SU-DHL-6 (cell line): ENCODE results near the gene UBAC2.

Experiments
- H2AFZ ChIP-seq: fragments of 200-600 bp; sonication (generic); 2 replicates; pipeline ENCODE4 v1.6.1; 2014; ENCODE audit warnings: low read depth, mild to moderate bottlenecking, moderate library complexity, mixed read lengths, antibody characterized with exemption, low read length; ENCODE audit not compliant: severe bottlenecking
- H3F3A ChIP-seq: fragments of 200-600 bp; shearing (Covaris generic); 2 replicates; pipeline ENCODE4 v1.6.0; 2016; ENCODE audit warnings: antibody characterized with exemption, mild to moderate bottlenecking; ENCODE audit not compliant: insufficient read depth
- H3K27ac ChIP-seq: fragments of 200-600 bp; sonication (generic); 2 replicates; pipeline ENCODE4 v1.5.1; 2016; ENCODE audit warnings: low read depth, mild to moderate bottlenecking, low read length, moderate library complexity, mixed read lengths
- H3K27me3 ChIP-seq: fragments of 200-600 bp; sonication (generic), shearing (Covaris generic); 2 replicates; pipeline ENCODE4 v1.6.0; 2014; ENCODE audit warnings: mild to moderate bottlenecking, low read length
- H3K36me3 ChIP-seq: fragments of 200-600 bp; sonication (generic); 2 replicates; pipeline ENCODE4 v1.6.1; 2014; ENCODE audit warnings: mild to moderate bottlenecking, low read length, mixed read lengths
- H3K4me2 ChIP-seq: fragments of 300-600, 200-600 bp; shearing (Covaris generic), sonication (generic); 2 replicates; pipeline ENCODE4 v1.6.0; 2014; ENCODE audit warnings: low read length, low read depth, mild to moderate bottlenecking; ENCODE audit not compliant: poor library complexity, severe bottlenecking
- H3K4me3 ChIP-seq: fragments of 200-600 bp; sonication (generic); 2 replicates; pipeline ENCODE4 v1.5.1; 2014; ENCODE audit warnings: antibody characterized with exemption, low read length, mild to moderate bottlenecking, mixed read lengths; ENCODE audit not compliant: insufficient read depth, poor library complexity, severe bottlenecking
- H3K79me2 ChIP-seq: fragments of 200-600 bp; sonication (generic); 2 replicates; pipeline ENCODE4 v1.6.1; 2014; ENCODE audit warnings: mild to moderate bottlenecking, low read length, moderate library complexity; ENCODE audit not compliant: insufficient read depth
- H3K9ac ChIP-seq: fragments of 200-600 bp; sonication (generic); 2 replicates; pipeline ENCODE4 v1.7.0; 2014; ENCODE audit warnings: mild to moderate bottlenecking, low read length
- H3K9me2 ChIP-seq: fragments of 200-600 bp; sonication (generic); replicated peaks from 2 replicates; pipeline ENCODE4 v1.6.1; 2014; ENCODE audit warnings: low read length; ENCODE audit not compliant: insufficient read depth
- H3K9me3 ChIP-seq: fragments of 200-600 bp; sonication (generic); 2 replicates; pipeline ENCODE4 v1.6.1; 2014; ENCODE audit warnings: low read length, mixed read lengths; ENCODE audit not compliant: insufficient read depth
- H4K20me1 ChIP-seq: fragments of 200-600 bp; sonication (generic); 2 replicates; pipeline ENCODE4 v1.6.1; 2014; ENCODE audit warnings: low read depth, mild to moderate bottlenecking, antibody characterized with exemption, low read length, moderate library complexity, mixed read lengths
- EZH2phosphoT487 ChIP-seq: fragments of 200-600 bp; sonication (generic), shearing (Covaris generic); conservative IDR thresholded peaks from 2 replicates; pipeline ENCODE4 v1.6.1; 2018; ENCODE audit warnings: mild to moderate bottlenecking, antibody characterized with exemption, low read length, moderate library complexity, mixed read lengths
- TF ChIP-seq, protein P1 (sequence below): fragments of 200-600 bp; sonication (generic); IDR thresholded peaks from one replicate; pipeline ENCODE4 v1.5.1; 2017; ENCODE audit warnings: antibody characterized with exemption, mild to moderate bottlenecking, low read length, moderate library complexity; ENCODE audit not compliant: insufficient read depth, poor library complexity, severe bottlenecking

The UBAC2 gene

DNA sequence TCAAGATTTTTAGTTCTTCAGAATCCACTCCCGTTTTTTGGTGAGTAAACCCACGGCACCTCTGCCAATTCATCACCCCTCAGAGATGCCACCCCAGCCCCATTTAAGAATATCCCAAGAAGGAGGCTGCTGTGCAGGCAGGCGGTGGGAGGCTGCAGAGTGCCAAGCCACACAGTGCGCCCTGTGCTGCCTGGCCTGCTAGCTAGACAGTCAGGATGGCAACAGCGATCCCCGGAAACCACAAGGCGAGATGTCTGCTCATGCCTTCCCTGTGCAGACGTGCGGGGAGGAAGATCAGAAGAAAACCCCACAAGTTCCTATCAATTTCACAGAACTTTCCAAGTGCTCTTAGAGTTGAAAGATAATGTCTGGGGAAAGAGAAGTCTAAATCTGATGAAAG, 171.3 kb downstream of the UBAC2 start:
- Histone ChIP-seq H2AFZ (no peak overlapping the region), H3K27ac (no peak overlapping the region), H3K4me3 (no peak overlapping the region), H3K27me3 (no peaks in the 10 kb centered on the region), H3F3A (no peaks in the 10 kb centered on the region), H3K79me2 (no peaks in the 10 kb centered on the region), H3K9me2 (no peaks in the 10 kb centered on the region), H4K20me1 (no peaks in the 10 kb centered on the region), H3K4me2 (no peak overlapping the region), H3K9me3 (no peaks in the 10 kb centered on the region), H3K36me3 (no peaks in the 10 kb centered on the region; the same call in 1 of the 2 replicates), H3K9ac (no peak overlapping the region)
- TF ChIP-seq, protein P1, sequence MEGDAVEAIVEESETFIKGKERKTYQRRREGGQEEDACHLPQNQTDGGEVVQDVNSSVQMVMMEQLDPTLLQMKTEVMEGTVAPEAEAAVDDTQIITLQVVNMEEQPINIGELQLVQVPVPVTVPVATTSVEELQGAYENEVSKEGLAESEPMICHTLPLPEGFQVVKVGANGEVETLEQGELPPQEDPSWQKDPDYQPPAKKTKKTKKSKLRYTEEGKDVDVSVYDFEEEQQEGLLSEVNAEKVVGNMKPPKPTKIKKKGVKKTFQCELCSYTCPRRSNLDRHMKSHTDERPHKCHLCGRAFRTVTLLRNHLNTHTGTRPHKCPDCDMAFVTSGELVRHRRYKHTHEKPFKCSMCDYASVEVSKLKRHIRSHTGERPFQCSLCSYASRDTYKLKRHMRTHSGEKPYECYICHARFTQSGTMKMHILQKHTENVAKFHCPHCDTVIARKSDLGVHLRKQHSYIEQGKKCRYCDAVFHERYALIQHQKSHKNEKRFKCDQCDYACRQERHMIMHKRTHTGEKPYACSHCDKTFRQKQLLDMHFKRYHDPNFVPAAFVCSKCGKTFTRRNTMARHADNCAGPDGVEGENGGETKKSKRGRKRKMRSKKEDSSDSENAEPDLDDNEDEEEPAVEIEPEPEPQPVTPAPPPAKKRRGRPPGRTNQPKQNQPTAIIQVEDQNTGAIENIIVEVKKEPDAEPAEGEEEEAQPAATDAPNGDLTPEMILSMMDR: no peak
- TF ChIP-seq EZH2phosphoT487: no peak

DNA sequence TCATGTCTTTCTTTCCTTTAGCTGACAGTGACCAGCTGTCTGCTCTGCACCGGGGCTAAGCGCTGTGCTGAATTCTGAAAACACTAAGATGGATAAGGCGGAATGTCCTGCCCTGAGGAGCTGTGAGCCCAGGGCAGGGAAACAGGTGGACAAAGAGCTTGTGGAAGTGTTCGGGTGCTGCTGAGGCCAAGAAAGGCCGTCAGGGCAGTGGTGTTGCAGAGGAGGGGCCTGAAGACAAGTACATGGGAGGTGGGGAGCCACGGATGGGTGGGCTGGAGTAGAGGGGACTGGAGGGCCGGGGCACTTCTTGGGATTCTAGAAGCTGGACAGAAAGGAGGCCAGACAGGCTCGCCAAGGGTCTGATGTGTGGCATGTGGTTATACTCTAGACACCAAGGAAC, 172.8 kb downstream of the UBAC2 start:
- Histone ChIP-seq H3K9me2 (no peaks in the 10 kb centered on the region), H3K27me3 (no peaks in the 10 kb centered on the region), H3K4me2 (no peak overlapping the region), H3K79me2 (no peaks in the 10 kb centered on the region), H3K9ac (no peak overlapping the region), H3F3A (no peaks in the 10 kb centered on the region), H3K9me3 (no peaks in the 10 kb centered on the region), H4K20me1 (no peaks in the 10 kb centered on the region), H3K4me3 (no peak overlapping the region), H3K36me3 (no peaks in the 10 kb centered on the region), H2AFZ (no peak overlapping the region), H3K27ac (no peak overlapping the region)
- TF ChIP-seq, protein P1: no peak
- TF ChIP-seq EZH2phosphoT487: no peak

DNA sequence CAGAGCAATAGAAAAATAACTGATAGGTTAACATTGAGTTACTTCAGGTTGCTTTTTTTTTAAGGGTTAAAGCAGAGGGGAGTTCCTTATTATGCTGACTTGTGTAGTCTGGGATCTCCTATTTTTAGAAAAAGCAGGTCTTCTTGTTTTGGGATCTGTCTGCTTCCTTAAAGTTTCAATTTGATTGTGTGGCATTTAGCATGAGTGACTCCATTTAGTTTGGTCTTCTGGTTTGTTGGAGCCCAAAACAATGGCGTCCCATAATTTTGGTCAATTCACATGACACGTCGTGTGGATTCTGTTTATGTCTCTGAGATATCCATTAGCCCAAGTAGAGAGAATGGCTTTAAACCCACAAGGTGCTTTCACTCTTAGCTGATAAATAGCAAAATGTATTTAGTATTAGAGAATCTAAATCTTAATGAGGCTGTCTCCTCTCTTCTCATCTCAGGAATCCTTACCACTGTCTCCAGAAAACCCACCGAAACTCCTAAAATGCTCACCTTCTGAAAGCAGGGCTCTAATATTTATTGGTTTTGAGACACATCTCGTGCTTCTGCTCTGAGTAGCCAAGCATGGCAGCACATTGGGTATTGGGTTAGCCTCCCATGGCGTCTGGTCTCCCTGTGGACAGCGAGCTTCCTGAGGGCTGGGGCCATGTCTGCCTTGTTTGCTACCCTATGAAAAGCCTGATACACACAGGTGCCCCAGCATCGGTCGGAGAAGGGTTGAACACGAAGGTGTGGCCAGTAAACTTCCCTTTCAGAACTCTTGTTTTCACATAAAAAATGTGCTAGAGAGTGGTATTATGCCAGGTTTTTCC, 173.7 kb downstream of the UBAC2 start:
- H2AFZ ChIP-seq: no peak overlapping the region
- no peaks in the 10 kb centered on the region for H3K9me3 ChIP-seq
- H3K4me2 ChIP-seq: peak overlapping the region; percentile 29
- H4K20me1 ChIP-seq: no peaks in the 10 kb centered on the region
- H3K79me2 ChIP-seq: no peaks in the 10 kb centered on the region
- no peak overlapping the region for H3K4me3 ChIP-seq
- TF ChIP-seq, protein P1: no peak
- no peak for TF ChIP-seq EZH2phosphoT487
- H3K9ac ChIP-seq: no peak overlapping the region
- peak overlapping the region; percentile 33; the same call in 1 of the 2 replicates for H3K27ac ChIP-seq
- H3F3A ChIP-seq: no peaks in the 10 kb centered on the region
- H3K36me3 ChIP-seq: no peaks in the 10 kb centered on the region
- no peaks in the 10 kb centered on the region for H3K9me2 ChIP-seq
- no peaks in the 10 kb centered on the region for H3K27me3 ChIP-seq
